Neutrophil (primary cell): ENCODE results near the gene RASSF10.

Experiments used
- H3K27ac ChIP-seq: fragments of 200-600 bp; sonication (generic); 2 replicates; pipeline ENCODE4 v1.5.1; 2016; ENCODE audit warnings: mild to moderate bottlenecking, moderate library complexity
- H3K27me3 ChIP-seq: fragments of 200-600 bp; sonication (generic); 2 replicates; pipeline ENCODE4 v1.6.0; 2016; ENCODE audit warnings: mild to moderate bottlenecking
- H3K36me3 ChIP-seq: fragments of 200-600 bp; sonication (generic); 2 replicates; pipeline ENCODE4 v1.5.1; 2017
- H3K4me1 ChIP-seq, 2 experiments: fragments of 200-600 bp in 1 of 2; sonication (generic) in 1 of 2; 1 replicate in 1 of 2; 2 replicates in 1 of 2; pipeline versions ENCODE4 v1.5.1 to v1.6.1; 2013 to 2016; ENCODE audit warnings: low read depth in 1 of 2, low read length in 1 of 2, mild to moderate bottlenecking in 1 of 2, moderate library complexity in 1 of 2; ENCODE audit not compliant: control insufficient read depth in 1 of 2, insufficient read depth in 1 of 2
- H3K4me3 ChIP-seq, 2 experiments: fragments of 200-600 bp in 1 of 2; sonication (generic) in 1 of 2; 1 replicate in 1 of 2; 2 replicates in 1 of 2; pipeline ENCODE4 v1.5.1; 2013 to 2016; ENCODE audit warnings: low read depth in 1 of 2, low read length in 1 of 2, mild to moderate bottlenecking in 1 of 2, moderate library complexity in 1 of 2
- H3K9me3 ChIP-seq: fragments of 200-600 bp; sonication (generic); 2 replicates; pipeline ENCODE4 v1.5.1; 2016
- TF ChIP-seq, protein P1 (sequence below): fragments of 200-600 bp; sonication (generic); IDR thresholded peaks from 2 replicates; pipeline ENCODE4 v1.5.1; 2016; ENCODE audit warnings: antibody characterized with exemption

The RASSF10 gene

DNA sequence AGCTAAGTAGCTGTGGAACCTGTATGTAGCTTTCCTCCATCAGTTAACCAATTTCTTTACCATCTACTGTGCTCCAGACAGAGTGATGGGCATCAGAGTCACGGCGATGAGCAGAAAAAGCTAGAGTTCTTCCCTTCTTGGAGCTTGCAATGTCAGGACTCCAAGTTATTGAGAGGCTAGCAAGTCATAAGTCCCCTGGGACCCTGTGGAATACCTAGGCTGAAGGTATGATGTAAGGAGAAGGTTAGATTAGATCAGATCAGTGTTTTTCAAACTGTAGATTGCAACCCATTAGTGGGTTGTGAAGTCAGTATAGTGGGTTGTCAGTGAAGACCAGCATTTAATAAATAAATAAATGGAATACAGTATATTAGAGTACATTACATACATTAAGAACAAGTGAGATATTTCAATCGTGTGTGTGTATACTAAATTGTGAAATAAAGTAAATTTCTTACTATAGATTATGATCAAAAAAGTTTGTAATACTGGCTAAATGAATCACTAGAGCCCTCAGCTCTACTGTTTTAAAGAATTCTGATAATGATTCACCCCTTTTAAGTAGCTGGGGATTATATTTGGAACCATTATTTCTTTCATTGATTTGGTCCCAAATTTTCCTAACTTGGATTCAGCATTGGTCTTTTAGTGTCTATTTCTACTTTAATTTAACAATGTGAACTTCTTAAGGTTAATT lies 52.3 kb downstream of the RASSF10 start:
- H3K27ac ChIP-seq, result no peak overlapping the region
- no peak overlapping the region for H3K4me3 ChIP-seq
- H3K9me3 ChIP-seq, result no peaks in the 10 kb centered on the region
- H3K27me3 ChIP-seq, result peaks cover 13% of the 10 kb centered on the region
- no peaks in the 10 kb centered on the region for H3K4me1 ChIP-seq
- TF ChIP-seq, protein P1, sequence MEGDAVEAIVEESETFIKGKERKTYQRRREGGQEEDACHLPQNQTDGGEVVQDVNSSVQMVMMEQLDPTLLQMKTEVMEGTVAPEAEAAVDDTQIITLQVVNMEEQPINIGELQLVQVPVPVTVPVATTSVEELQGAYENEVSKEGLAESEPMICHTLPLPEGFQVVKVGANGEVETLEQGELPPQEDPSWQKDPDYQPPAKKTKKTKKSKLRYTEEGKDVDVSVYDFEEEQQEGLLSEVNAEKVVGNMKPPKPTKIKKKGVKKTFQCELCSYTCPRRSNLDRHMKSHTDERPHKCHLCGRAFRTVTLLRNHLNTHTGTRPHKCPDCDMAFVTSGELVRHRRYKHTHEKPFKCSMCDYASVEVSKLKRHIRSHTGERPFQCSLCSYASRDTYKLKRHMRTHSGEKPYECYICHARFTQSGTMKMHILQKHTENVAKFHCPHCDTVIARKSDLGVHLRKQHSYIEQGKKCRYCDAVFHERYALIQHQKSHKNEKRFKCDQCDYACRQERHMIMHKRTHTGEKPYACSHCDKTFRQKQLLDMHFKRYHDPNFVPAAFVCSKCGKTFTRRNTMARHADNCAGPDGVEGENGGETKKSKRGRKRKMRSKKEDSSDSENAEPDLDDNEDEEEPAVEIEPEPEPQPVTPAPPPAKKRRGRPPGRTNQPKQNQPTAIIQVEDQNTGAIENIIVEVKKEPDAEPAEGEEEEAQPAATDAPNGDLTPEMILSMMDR, result no peak
- H3K36me3 ChIP-seq, result no peaks in the 10 kb centered on the region
